Raji (cell line): ENCODE measurements around the gene TMEM254.

Source experiments
- POLR2A ChIP-seq: IDR thresholded peaks from 2 replicates; pipeline ENCODE4 v1.6.1; 2011; ENCODE audit warnings: low read depth, low read length, control low read depth; ENCODE audit not compliant: insufficient read depth

TMEM254 gene

GRCh38 chr10:80131499-80131901, 53.0 kb downstream of the TMEM254 start:
- no peak for TF ChIP-seq POLR2A

DNA sequence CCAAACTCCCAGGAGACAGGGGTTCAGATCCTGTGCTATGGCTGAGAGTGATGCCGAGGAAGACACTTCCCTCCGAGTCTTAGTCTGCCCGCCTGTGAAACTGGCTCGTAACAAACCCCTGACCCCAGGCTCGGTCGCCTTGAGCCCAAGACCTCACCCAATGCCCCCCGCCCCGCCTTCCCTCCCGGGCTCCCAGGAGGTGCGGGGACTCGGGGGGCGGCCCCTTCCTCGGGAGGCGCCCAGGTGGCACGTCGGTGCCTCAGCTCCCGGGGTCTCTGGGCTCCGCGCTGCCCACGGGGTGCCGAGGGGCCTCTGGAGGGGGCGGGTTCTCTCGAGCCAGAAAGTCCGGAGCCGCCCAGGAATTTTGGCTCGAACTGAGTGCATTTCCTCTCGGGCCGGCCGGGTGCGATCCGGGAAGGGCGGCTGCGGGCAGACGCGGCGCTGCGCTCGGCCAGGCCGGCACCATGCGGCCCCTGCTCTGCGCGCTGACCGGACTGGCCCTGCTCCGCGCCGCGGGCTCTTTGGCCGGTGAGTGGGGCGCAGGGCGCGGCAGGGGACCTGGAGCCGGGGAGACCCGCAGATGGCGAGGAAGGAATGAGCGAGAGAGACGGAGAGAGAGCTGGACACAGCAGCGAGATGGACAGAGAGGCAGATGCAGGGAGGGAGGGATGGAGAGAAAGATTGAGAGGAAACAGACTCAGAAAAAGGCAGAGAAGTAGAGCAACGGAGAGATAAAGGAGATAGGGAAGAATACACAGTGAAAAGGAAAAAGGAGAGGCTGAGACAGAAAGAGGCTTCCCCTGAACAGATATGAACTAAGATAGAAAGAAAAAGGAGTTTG, 54.1 kb downstream of the TMEM254 start, which contains the start of gene PLAC9:
Gene PLAC9 (plus strand): TSS at position 432 of the 841 bp plus-strand sequence. CDS start 33 bp downstream, at position 465.
- TF ChIP-seq POLR2A: no peak

DNA sequence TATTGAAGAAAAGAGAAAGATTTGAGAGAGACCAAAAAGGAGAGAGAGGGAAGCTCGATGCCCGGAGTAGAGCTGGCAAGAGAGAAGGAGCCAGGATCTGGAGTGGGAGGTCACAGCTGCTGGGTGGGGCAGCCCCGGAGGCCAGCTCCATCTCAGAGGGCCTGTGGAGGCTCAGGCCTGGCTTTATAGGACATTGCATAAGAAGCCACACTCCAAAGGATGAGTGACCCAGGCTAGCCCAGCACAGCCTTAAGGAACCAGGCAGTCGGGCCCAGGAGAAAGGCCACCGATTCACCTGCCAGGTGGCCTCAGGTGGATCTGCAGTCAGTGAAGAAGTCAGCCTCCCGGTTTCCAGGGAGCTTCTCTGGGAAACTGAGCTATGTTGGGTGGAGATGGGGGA, 54.7 kb downstream of the TMEM254 start:
- TF ChIP-seq POLR2A: no peak

DNA sequence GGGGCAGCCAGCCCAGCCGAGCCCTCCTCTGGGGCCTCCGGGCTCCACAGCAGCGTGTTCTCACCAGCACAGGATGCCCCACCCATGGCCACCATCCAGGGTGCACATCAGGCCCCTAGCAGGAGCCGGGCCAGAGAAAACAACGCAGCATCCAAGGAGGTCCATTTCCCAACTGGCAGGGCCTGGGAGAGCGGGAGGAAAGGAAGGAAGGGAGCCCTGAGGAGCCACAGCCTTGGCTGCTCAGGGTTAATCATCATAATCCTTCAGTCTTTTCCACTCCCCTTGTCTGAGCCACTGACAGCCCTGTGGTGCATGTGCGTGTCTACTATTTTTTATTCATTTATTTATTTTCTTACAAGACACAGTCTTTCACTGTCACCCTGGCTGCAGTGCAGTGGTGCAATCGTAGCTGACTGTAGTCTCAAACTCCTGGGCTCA, 57.7 kb downstream of the TMEM254 start:
- TF ChIP-seq POLR2A: no peak

- TF ChIP-seq POLR2A: no peak
Measured at GRCh38 chr10:80137031-80137862, 58.8 kb downstream of the TMEM254 start.

DNA sequence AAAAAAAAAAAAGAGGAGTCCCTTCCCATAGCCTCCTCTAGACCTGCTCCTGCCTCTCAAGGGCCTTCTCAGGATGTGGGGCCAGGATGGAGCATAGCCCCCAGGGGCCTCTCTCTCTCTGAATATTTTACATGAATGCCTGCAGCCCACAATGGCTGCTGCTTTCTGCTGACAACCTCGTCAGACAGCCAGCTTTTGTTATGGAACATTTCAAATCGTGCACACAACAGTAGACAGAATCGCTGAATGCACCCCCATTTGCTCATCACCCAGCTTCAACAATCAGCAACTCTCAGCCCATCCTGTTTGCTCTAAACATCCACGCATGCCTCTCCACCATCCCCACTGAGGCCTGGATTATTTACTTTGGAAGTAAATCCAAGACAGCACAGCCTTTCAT, 59.5 kb downstream of the TMEM254 start:
- no peak for TF ChIP-seq POLR2A

- TF ChIP-seq POLR2A: no peak
Measured at GRCh38 chr10:80139265-80139664, 60.8 kb downstream of the TMEM254 start.

GRCh38 chr10:80140251-80140650, 61.8 kb downstream of the TMEM254 start:
- TF ChIP-seq POLR2A: no peak

DNA sequence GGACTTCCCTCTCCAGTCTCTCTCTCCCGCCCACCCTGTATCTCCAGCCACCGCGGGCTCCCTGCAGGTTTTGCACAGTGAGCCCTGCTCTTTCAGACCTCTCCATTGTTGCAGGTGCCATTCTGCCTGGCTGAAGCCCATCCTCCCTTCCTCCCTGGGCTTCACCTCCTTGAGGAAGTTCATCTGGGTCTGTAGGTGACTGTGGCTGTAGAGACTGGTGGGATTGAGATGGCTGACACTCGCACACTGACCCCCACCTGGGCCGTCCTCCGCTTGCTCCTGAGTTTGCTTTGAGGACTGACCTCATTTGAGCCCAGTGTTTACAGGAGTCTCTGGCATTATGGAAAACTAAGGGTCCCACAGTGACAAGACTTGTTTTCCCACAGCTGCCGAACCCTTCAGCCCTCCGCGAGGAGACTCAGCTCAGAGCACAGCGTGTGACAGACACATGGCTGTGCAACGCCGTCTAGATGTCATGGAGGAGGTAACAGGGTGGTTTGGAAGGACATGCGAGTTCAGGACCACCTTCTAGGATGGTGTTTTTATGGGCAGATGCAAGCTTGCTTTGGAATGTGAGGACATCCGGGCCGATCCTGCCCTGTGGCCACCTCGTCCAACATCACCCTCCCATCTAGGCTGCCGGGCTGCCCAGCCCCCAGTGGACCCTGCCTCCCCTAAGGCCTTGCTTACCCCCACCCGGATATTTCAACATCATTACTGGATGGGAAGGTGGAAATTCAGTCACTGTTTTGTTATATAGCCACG, 63.4 kb downstream of the TMEM254 start:
- TF ChIP-seq POLR2A: no peak
